ENCODE measurements around the gene CRTAC1. TPM values are rescaled to one million over a fixed set of nuclear protein-coding genes. Genes with fewer than 3 reads are reported as not detected.

The CRTAC1 gene
- total RNA-seq, 4 donors from 2014 or later = 1.4 to 3.5 (median 2.3) TPM

DNA sequence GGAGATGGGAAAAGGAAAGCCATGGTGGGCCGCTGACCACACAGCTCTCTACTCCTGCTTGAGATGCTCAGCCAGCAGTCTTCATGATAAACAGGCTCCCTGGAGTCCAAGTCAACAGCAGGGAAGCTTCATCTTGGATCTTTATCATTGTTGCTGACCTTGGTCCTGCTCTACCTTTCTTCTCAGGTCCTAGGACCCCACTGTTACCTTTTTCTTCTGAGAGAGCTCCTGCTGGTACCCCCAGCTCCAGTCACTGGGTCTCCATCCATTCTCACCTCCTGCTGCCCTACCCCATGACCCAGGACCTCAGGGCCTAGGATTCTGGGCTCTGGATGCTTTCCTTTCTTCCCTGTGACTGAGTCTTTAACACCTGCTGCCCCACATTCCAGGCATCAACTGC is 5.2 kb upstream of the CRTAC1 start:
- intact Hi-C loops (cut with DNase I; ENCODE audit: low total_unique reads) = loop anchor here (5.0 kb wide), 1 partner anchor 123 kb away; no protein-coding TSS in a partner anchor
- no peak for DNase-seq (ENCODE audit: low spot score in 2 of 2)
- 65% methylated on average over 1 of the region's 1 CpG for WGBS, 2 donors
- H3K4me3 ChIP-seq (ENCODE audit: low read depth, poor library complexity, severe bottlenecking) = no peak overlapping the region
- TF ChIP-seq, protein P1, sequence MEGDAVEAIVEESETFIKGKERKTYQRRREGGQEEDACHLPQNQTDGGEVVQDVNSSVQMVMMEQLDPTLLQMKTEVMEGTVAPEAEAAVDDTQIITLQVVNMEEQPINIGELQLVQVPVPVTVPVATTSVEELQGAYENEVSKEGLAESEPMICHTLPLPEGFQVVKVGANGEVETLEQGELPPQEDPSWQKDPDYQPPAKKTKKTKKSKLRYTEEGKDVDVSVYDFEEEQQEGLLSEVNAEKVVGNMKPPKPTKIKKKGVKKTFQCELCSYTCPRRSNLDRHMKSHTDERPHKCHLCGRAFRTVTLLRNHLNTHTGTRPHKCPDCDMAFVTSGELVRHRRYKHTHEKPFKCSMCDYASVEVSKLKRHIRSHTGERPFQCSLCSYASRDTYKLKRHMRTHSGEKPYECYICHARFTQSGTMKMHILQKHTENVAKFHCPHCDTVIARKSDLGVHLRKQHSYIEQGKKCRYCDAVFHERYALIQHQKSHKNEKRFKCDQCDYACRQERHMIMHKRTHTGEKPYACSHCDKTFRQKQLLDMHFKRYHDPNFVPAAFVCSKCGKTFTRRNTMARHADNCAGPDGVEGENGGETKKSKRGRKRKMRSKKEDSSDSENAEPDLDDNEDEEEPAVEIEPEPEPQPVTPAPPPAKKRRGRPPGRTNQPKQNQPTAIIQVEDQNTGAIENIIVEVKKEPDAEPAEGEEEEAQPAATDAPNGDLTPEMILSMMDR (IDR thresholded peaks at IDR 0.05) = no peak
- no peak for TF ChIP-seq POLR2A (IDR thresholded peaks at IDR 0.05)

DNA sequence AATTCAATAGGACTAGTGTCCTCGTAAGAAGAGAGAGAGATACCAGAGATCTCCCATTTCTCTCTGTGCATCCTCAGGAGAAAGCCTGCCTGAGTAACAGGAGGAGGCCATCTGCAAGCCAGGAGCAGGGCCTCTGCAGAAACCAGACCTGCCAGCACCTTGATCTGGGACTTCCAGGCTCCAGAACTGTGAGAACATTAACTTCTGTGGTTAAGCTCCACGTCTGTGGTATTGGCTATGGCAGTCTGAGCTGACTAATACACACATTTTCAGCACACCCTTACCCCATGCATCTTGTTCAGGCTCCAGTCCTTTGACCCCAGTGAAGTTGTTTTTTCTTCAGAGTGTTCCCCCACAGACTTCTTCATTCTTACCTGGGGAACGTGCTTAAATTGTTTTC is 3.1 kb upstream of the CRTAC1 start:
- intact Hi-C loops (cut with DNase I; ENCODE audit: low total_unique reads) = no loop called here
- WGBS, 2 donors = 58 to 63% methylated on average over 3 of the region's 3 CpGs
- no peak for DNase-seq (ENCODE audit: low spot score in 2 of 2)
- no peak overlapping the region for H3K4me3 ChIP-seq (ENCODE audit: low read depth, poor library complexity, severe bottlenecking)
- no peak for TF ChIP-seq POLR2A (IDR thresholded peaks at IDR 0.05)
- TF ChIP-seq, protein P1 (IDR thresholded peaks at IDR 0.05) = no peak

DNA sequence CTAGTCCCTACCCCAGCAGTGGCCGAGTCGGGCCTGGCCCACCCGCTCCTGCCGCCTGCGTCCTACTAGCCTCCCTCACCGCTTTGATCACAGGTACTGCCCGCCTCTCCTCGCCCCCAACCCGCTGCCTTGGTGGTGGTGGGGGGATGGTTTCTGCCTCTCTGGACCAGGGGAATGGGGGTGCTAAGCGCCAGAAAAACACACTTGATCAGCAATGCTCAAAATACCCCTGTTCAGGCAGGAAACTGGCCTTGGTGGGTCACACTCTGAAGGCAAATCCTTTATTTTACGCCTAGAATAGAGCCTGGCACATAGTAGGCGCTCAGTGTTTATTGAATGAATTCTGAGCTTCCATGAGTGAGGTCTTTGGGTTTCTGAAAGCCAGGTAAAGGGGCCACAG is 1.0 kb upstream of the CRTAC1 start:
- WGBS, 2 donors = 51 to 75% methylated on average over 12 of the region's 12 CpGs
- TF ChIP-seq POLR2A (IDR thresholded peaks at IDR 0.05) = no peak
- TF ChIP-seq, protein P1 (IDR thresholded peaks at IDR 0.05) = no peak
- DNase-seq (ENCODE audit: low spot score in 2 of 2) = no peak
- intact Hi-C loops (cut with DNase I; ENCODE audit: low total_unique reads) = no loop called here
- no peak overlapping the region for H3K4me3 ChIP-seq (ENCODE audit: low read depth, poor library complexity, severe bottlenecking)

DNA sequence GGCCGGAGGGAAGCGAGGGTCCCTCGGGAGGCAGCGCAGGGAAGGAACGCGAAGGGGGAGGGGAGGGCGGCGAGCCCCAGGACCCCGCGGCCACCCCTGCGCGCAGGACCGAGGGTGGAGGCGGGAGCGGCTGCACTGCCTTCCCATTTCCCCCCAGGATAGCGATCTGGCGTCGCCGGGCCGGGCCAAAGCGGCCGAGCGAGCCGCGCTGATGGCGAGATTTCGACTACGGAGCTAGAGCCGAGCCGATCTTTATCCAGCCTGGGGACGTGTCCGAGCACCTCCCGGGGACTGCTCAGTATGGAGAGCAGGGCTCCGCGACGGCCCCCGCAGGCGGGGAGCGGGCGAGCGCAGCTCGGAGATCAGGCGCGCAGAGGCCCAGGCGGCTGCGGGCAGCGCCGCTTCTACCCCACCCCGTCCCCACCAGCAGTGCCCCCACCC is 590 bp upstream of the CRTAC1 start:
- TF ChIP-seq POLR2A (IDR thresholded peaks at IDR 0.05) = no peak
- TF ChIP-seq, protein P1 (IDR thresholded peaks at IDR 0.05) = no peak
- WGBS, 2 donors = 2 to 5% methylated on average over 25 to 48 of the region's 49 CpGs
- H3K4me3 ChIP-seq (ENCODE audit: low read depth, poor library complexity, severe bottlenecking) = no peak overlapping the region
- intact Hi-C loops (cut with DNase I; ENCODE audit: low total_unique reads) = no loop called here
- DNase-seq (ENCODE audit: low spot score in 2 of 2) = no peak

DNA sequence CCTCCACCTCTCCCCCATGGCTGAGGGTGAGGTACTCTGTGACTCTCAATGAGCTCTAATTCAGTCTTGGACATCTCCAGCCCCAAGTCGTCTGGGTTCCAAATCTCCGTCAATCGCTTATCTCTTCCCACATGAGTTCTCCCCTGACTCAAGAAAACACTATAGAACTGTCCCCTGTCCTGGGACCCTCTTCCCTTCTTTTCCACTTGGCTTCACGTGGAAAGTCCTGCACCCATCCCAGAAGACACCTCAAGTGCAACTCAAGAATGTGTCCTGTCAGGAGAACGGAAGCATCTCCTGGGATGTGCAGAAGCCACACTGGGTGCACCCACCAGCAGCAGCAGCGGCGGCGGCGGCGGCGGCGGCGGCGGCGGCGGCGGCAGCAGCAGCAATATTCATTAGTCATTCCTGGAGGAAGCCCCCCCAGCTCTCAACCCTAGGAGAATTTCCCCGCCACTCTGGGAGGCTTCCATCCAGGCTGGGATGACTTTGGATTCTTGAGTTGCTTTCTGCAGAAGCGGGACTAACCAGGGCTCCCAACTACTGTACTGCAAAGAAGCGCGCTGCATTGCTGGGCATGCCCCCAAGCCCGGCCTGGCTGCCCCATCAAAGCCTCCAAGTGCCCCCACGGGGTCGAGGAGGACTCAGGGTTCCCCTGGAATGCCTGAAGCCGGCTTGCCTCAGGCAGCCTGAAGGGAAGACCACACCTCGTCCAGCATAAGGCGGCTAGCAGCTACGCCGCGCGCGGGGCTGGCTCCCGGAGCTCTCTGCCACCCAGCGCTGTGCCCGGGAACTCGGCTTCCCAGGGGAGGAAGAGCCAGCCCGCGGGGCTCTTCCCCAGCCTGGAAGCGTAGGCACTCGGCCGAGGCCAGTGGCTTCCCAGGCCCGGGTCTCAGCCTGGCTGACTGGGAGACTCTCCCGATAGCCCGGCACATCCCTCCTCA is 1.0 kb downstream of the CRTAC1 start:
- intact Hi-C loops (cut with DNase I; ENCODE audit: low total_unique reads) = no loop called here
- TF ChIP-seq, protein P1 (IDR thresholded peaks at IDR 0.05) = no peak
- TF ChIP-seq POLR2A (IDR thresholded peaks at IDR 0.05) = no peak
- H3K4me3 ChIP-seq (ENCODE audit: low read depth, poor library complexity, severe bottlenecking) = no peak overlapping the region
- no peak for DNase-seq (ENCODE audit: low spot score in 2 of 2)
- WGBS, 2 donors = 4 to 6% methylated on average over 26 to 30 of the region's 44 CpGs

Measured in lower leg skin (tissue), 4 donors.